ENCODE data around the gene CAPN1.
"Not testable (repeated sequence)": the region's sequence is repeated elsewhere in the genome, so short reads cannot be mapped to it uniquely, and the experiment has no call there.

CAPN1 gene

GRCh38 chr11:65163684-65164083 is 18.0 kb upstream of the CAPN1 start:
- DNase-seq = no peak

- no peak for DNase-seq
These were observed 16.1 kb upstream of the CAPN1 start for GRCh38 chr11:65165410-65166317.

GRCh38 chr11:65166893-65167292 is 14.8 kb upstream of the CAPN1 start:
- no peak for DNase-seq

GRCh38 chr11:65167656-65168055 is 14.1 kb upstream of the CAPN1 start:
- DNase-seq = no peak

DNA sequence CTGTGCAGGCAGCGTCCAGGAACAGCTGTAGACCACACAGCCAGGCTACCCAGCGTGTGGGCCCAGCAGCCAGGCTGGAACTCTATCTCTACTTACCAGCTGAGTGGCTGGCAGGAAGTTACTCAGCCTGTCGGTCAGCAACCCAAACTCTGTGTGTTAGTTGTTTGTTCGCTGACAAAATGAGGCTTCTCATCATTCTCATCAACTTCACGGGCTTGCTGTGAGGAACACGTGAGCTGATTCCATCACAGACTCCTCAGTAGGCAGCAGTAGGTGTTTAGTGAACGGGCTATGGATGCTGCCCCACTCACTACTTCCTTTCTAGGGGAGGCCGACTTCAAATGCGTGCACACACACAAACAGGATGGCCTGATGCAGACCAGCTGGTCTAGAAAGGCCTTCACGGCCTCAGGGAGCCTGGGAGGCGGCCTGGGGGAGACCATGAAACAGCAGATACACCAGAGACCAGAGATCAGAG is 12.5 kb upstream of the CAPN1 start:
- DNase-seq = no peak

- no peak for DNase-seq
These were observed 11.6 kb upstream of the CAPN1 start, which contains the start of gene SPDYC for GRCh38 chr11:65170058-65170534. Gene SPDYC (plus strand): TSS chr11:65170233. CDS start chr11:65171358, 1,125 bp downstream.

DNA sequence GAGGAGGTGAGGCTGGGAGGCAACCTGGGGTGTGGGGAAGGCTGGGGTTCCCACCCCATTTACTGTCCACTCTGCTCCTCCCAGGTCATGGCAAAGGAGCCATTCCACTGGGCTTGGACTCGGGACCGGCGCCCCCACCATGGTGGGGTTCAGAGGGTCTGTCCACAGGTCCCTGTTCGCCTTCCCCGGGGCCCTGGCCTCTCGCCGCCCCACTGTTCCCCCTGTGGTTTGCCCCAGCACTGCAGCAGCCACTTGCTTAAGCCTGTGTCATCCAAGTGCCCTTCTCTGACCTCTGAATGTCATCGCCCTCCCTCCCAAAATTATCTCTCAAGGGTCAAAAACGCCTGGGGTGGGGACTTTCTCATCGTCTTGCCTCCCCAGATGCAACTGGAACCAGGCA is 9.1 kb upstream of the CAPN1 start:
- DNase-seq = no peak

DNA sequence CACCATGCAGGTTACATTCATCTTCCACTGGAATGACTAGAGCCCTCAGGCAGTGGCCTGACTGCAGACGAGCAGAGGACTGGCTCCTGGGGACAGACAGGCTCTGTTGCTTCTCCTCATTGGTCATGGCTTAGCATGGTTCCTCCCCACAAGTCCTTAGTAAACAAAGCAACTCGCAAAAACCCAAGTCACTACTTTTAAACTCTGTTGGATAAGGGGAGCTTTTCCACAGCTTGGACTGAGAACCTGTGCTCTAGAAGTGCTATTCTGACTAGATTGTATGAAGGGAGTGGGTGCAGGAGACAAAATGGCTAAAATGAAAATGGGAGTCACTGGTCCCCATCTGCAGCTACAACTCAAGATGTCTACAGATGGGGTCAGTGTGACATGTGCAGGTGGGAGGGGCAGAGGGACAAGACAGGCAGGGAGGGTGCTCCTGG is 7.1 kb upstream of the CAPN1 start:
- not testable (repeated sequence) for DNase-seq

- DNase-seq = no peak
These were observed 705 bp upstream of the CAPN1 start for GRCh38 chr11:65180877-65181568.

GRCh38 chr11:65182258-65183170 is 786 bp downstream of the CAPN1 start:
- DNase-seq = no peak

GRCh38 chr11:65183201-65183891 is 1.6 kb downstream of the CAPN1 start:
- no peak for DNase-seq

- no peak for DNase-seq
These were observed 2.4 kb downstream of the CAPN1 start for GRCh38 chr11:65184146-65184545.

DNA sequence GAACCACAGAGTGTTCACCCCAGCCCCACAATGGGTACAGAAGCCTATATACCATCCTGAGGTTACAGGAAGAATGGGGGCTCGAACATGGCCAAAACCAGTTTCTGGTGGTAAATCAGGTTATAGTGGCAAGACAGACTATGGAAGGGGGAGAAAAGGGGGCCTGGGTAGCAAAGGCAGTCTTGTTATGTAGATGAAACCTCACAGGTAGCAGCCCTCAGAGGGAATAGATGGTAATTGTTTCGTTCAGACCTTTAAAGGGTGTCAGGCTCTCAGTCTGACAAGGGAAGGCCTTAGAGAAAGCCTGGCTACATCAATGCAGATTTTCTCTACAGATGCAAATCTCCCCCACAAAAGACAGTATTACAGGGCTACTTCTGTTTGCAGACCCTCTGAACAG is 3.4 kb downstream of the CAPN1 start:
- DNase-seq = no peak

GRCh38 chr11:65185869-65186341 is 4.2 kb downstream of the CAPN1 start:
- no peak for DNase-seq

DNA sequence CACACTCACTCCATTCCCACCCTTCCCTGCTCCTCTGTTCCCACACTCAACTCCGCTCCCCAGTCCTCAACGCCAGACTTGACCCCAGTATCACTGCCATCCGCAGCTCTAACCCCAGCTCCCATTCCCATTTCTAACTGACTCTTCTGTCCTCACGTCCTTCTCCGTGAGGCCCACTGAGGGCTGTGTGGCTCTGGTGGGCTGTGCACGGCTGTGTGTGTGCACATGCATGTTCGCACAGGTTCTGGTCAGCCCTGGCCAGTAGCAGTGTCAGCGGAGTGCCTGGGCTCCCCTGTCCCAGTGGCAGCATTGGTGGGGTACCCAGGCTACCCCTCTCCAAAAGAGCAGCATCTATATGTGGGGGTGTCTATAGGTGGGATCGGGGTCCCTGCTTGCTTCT is 5.0 kb downstream of the CAPN1 start:
- no peak for DNase-seq

- DNase-seq = no peak
These were observed 5.5 kb downstream of the CAPN1 start for GRCh38 chr11:65187146-65187675.

- DNase-seq = no peak
These were observed 6.3 kb downstream of the CAPN1 start for GRCh38 chr11:65187971-65188461.

GRCh38 chr11:65188486-65188885 is 6.8 kb downstream of the CAPN1 start:
- no peak for DNase-seq

- no peak for DNase-seq
These were observed 7.5 kb downstream of the CAPN1 start for GRCh38 chr11:65189191-65189590.

GRCh38 chr11:65194564-65194963 is 12.8 kb downstream of the CAPN1 start:
- no peak for DNase-seq

DNA sequence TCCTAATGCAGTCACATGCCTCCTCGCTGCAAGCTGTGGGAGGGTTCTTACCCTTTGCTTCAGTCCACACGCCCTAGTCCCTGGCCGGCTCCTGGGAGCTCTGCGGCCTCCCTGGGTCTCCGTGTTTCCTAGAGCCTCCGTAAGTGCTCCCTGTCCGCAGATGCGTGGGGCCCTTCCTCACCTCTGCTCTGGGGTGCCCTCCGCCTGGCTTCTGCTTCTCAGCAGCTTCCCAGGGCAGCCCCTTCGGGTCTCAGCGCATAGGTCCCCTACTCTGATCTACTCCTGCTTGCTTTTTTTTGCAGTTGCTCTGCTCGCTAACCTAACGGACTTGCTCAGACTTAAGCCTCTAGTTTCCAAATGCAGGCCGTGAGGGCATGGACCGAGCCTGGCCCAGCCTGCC is 22.4 kb downstream of the CAPN1 start:
- no peak for DNase-seq

Measured in SIG-M5 (cell line).